C4-2B (cell line): ENCODE data around the gene CPSF4.
"Not testable (repeated sequence)": the region's sequence is repeated elsewhere in the genome, so short reads cannot be mapped to it uniquely, and the experiment has no call there.

Experiments used
- H3K27ac ChIP-seq: fragments of 450-650 bp; 2 replicates; pipeline ENCODE4 v1.5.1; 2017
- ZFX ChIP-seq: fragments of 450-650 bp; IDR thresholded peaks from 2 replicates; pipeline ENCODE4 v1.6.1; 2017
- TF ChIP-seq, protein P1 (sequence below): fragments of 450-650 bp; conservative IDR thresholded peaks from 2 replicates; pipeline ENCODE4 v1.5.1; 2017; ENCODE audit warnings: mild to moderate bottlenecking

Gene CPSF4

DNA sequence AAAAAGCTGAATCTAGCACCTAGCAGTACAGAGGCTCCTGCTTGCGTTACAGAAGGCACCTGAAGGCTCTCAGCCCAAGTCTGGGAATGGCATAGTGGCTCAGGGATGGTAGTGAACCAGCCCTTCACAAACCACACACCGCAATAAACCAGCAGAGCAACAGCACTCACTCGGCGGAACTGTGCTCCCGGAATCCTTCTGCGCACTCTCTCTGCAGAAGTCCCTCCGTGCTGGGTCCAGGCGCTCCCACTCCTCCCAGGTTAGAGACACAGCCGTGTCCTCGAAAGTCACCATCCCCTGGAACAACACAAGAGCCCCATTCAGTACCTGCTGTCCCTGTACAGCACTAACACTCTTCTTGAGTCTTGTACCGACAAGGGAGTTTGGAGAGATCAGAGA lies 59.8 kb downstream of the CPSF4 start:
- TF ChIP-seq, protein P1, sequence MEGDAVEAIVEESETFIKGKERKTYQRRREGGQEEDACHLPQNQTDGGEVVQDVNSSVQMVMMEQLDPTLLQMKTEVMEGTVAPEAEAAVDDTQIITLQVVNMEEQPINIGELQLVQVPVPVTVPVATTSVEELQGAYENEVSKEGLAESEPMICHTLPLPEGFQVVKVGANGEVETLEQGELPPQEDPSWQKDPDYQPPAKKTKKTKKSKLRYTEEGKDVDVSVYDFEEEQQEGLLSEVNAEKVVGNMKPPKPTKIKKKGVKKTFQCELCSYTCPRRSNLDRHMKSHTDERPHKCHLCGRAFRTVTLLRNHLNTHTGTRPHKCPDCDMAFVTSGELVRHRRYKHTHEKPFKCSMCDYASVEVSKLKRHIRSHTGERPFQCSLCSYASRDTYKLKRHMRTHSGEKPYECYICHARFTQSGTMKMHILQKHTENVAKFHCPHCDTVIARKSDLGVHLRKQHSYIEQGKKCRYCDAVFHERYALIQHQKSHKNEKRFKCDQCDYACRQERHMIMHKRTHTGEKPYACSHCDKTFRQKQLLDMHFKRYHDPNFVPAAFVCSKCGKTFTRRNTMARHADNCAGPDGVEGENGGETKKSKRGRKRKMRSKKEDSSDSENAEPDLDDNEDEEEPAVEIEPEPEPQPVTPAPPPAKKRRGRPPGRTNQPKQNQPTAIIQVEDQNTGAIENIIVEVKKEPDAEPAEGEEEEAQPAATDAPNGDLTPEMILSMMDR: no peak
- TF ChIP-seq ZFX: no peak

DNA sequence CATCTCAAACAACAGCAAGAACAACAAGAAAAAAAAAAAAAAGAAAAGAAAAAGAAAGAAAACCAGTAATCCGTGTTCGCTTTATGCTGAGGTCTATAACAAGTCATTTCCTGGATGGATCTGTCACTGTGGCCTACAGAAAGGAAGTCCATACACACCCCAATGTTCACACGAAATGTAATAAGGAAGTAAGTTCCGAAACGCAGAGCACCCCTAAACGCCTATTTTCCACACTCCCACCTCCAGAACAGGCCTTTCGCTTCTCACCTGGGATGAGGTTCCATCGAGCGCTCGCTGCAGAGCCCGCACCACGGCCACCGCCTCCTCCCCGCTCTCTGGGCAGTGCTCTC lies 60.6 kb downstream of the CPSF4 start:
- peak overlapping the region; percentile 72 for H3K27ac ChIP-seq

More for the DNA sequence above, 59.8 kb downstream of the CPSF4 start:
- H3K27ac ChIP-seq: no peak overlapping the region

DNA sequence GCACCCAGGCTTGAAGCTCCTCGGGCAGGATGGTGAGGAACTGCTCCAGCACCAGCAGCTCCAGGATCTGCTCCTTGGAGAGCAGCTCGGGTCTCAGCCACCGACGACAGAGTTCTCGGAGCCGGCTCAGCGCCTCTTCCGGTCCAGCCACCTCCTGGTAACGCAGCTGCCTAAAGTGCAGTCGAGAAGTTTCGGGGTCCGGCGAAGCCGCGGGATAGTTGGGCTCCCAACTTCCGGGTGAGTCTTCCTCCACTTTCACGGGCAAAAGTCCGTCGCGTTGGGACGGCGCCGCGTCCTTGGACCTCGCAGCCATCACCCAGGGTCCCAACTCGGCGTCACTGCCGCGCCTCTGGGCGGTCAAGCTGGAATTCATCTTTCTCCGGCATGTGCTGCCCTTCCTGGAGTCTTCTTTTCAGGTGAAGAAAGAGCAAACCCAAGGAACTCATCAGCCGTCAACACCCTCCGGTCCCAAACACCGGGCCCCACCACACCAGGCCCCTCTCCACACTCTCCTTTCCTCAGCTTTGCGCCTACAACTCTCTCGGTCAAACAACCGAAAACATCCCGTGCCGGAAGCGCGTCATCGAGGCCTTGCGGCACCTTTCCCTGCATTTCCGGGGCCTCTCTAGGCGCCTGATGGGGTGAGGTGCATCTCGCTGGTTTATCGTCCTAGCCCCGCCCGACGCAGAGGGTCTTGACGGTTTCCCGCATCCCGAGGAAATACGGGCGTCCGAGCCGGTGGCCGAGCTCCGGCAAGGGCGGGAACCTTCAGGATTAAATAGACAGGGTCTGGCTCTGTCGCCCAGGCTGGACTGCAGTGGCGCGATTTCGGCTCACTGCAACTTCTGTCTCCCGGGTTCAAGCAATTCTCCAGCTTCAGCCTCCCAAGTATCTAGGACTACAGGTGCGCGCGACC lies 61.2 kb downstream of the CPSF4 start, which contains the start of gene ZNF394:
Gene ZNF394 (minus strand): TSS at position 561 of the 916 bp plus-strand sequence. CDS start 188 bp downstream, at position 373.
- H3K27ac ChIP-seq: peak within 1 kb of the TSS; percentile 72
- peak; percentile 62; the same call in 1 of the 2 replicates for TF ChIP-seq ZFX
- TF ChIP-seq, protein P1: no peak

More for the DNA sequence above, 60.6 kb downstream of the CPSF4 start:
- TF ChIP-seq ZFX: no peak
- TF ChIP-seq, protein P1: no peak

DNA sequence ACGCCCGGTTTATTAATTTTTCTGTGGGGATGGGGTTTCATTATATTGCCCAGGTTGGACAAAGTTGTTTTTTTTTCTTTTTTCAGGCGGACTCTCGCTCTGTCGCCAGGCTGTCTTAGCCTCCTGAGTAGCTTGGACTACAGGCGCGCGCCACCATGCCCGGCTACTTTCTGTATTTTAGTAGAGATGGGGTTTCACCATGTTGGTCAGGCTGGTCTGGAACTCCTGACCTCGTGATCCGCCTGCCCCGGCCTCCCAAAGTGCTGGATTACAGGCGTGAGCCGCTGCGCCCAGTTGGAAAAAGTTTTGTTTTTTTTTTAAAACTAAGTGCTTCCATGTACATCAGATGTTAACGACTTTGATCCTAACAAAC lies 61.9 kb downstream of the CPSF4 start:
- TF ChIP-seq, protein P1: no peak
- no peak for TF ChIP-seq ZFX
- peak overlapping the region; percentile 72 for H3K27ac ChIP-seq

DNA sequence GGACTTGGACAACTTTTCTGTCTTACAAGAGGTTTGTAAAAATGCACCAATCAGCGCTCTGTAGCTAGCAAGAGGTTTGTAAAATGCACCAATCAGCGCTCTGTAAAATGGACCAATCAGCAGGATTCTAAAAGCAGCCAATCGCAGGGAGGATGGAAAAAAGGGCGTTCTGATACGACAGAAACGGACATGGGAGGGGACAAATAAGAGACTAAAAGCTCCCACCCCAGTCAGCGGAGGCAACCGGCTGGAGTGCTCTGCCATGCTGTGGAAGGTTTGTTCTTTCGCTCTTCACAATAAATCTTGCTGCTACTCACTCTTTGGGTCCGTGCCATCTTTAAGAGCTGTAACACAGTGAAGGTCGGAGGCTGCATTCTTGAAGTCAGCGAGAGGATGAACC lies 62.5 kb downstream of the CPSF4 start:
- H3K27ac ChIP-seq: not testable (repeated sequence)

DNA sequence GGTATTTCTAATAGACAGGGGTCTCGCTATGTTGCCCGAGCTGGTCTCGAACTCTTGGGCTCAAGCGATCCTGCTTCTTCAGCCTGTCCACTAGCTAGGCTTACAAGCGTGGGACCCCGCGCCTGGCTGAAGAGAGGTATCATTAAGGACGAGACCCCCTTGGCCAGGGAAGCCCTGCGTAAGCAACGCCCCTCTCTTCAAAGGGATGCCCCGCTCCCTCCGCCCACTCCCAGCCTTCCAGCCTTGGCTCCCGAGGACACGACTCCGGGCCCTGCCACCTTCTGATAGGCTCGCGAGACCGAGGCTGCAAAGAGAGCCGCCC lies 65.5 kb downstream of the CPSF4 start:
- TF ChIP-seq, protein P1: no peak
- TF ChIP-seq ZFX: no peak
- peak overlapping the region; percentile 71 for H3K27ac ChIP-seq

DNA sequence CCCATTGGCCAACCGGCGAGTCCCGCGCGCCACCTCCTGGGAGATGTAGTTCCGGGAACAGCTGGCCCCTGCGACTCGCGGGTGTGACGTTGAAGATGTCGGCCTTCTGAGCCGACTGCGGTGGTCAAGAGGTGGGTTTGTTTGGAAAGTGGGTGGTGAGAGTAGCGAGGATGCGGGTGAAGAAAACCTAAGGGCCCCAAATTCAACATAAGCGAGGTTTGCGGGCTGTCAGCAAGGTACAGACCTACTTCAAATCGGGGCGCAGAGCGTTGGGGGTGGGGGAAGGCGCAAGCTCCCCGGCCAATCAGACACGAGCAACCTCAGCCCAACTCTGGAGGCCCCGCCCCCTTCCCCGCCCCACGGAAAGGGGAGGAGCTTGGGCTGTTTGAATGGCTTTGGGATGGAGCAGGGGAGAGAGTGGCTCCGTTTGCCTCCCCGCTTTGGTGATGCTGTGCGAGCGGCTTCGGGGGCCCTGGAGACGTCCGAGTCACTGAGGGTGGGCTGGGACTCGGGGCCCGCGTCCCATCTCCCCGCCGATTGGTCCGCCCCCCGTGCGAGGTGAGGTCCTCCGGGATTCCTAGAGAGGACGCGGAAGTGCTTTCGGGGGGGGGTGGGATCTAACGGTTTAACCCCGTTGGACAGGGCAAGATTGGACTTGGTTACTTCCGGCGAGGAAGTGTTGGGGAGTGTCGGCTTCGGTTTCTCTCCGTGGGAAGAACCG lies 66.0 kb downstream of the CPSF4 start, which contains the start of gene ZKSCAN5:
Gene ZKSCAN5 (plus strand): TSS at position 60 of the 721 bp plus-strand sequence. CDS start 1,383 bp downstream, outside the sequence.
- peak within 1 kb of the TSS; percentile 71 for H3K27ac ChIP-seq
- no peak for TF ChIP-seq ZFX
- TF ChIP-seq, protein P1: no peak
